Vagina (tissue), 2 donors: ENCODE data around the gene APLN.

Experiments used
- CTCF ChIP-seq, 3 experiments: fragments of 450-650 bp in 2 of 3; fragments of 200-600 bp in 1 of 3; sonication (generic) in 1 of 3; IDR thresholded peaks; one replicate each; pipeline ENCODE4 v1.5.1; 2017 to 2019; ENCODE audit warnings: antibody characterized with exemption in 3 of 3, mild to moderate bottlenecking in 2 of 3, moderate library complexity in 2 of 3
- POLR2A ChIP-seq, 2 donors: fragments of 450-650 bp; IDR thresholded peaks; one replicate each; pipeline ENCODE4 v1.6.1; 2017; ENCODE audit warnings: antibody characterized with exemption in 2 of 2, mild to moderate bottlenecking in 2 of 2, moderate library complexity in 2 of 2
- POLR2AphosphoS5 ChIP-seq, 2 donors: sonication (generic); formaldehyde crosslinking; IDR thresholded peaks; one replicate each; pipeline ENCODE4 v1.9.0; 2017; ENCODE audit warnings: antibody characterized with exemption in 2 of 2, mild to moderate bottlenecking in 2 of 2, low read depth in 1 of 2; ENCODE audit not compliant: insufficient read depth in 1 of 2

- TF ChIP-seq CTCF (IDR thresholded peaks at IDR 0.05) = no peak
- no peak for TF ChIP-seq POLR2A (IDR thresholded peaks at IDR 0.05)
- TF ChIP-seq POLR2AphosphoS5 (IDR thresholded peaks at IDR 0.05; ENCODE audit: insufficient read depth in 1 of 2, low read depth in 1 of 2) = no peak
Measured at GRCh38 chrX:129650821-129651510, 3.8 kb downstream of the APLN start.
